SK-N-MC (cell line): ENCODE data around the gene HOXD9.

Source experiments
- DNase-seq: peaks from one replicate; pipeline ENCODE4 v3.0.0-alpha.2; 2011; ENCODE audit warnings: low read depth, low spot score
- H3K27ac ChIP-seq: fragments of 200-600 bp; sonication (generic); 2 replicates; pipeline ENCODE4 v1.5.1; 2016; ENCODE audit warnings: mixed run types
- H3K36me3 ChIP-seq: fragments of 200-600 bp; sonication (generic); 2 replicates; pipeline ENCODE4 v1.6.1; 2017; ENCODE audit warnings: antibody characterized with exemption, low read length, mixed read lengths; ENCODE audit not compliant: insufficient read depth
- H3K4me3 ChIP-seq: fragments of 200-600 bp; sonication (generic); 2 replicates; pipeline ENCODE4 v1.5.1; 2016
- H3K9ac ChIP-seq: fragments of 200-600 bp; sonication (generic); 2 replicates; pipeline ENCODE4 v1.8.0; 2017; ENCODE audit warnings: mixed run types, mixed read lengths; ENCODE audit not compliant: insufficient read length
- H3K9me3 ChIP-seq: fragments of 200-600 bp; sonication (generic); 2 replicates; pipeline ENCODE4 v1.6.1; 2017; ENCODE audit warnings: low read depth, mild to moderate bottlenecking, antibody characterized with exemption, low read length, moderate library complexity, mixed read lengths
- EZH2 ChIP-seq: fragments of 200-600 bp; sonication (generic); IDR thresholded peaks from one replicate; pipeline ENCODE4 v1.6.1; 2017; ENCODE audit warnings: antibody characterized with exemption
- FOXP2 ChIP-seq: optimal IDR thresholded peaks from 2 replicates; pipeline ENCODE3; 2011; ENCODE audit warnings: mild to moderate bottlenecking, moderate library complexity; ENCODE audit not compliant: insufficient read depth; ENCODE audit errors: extremely low read length, control extremely low read depth
- POLR2AphosphoS5 ChIP-seq: IDR thresholded peaks from 2 replicates; pipeline ENCODE4 v1.6.1; 2012; ENCODE audit warnings: mild to moderate bottlenecking, low read depth, low read length, borderline replicate concordance

HOXD9 gene

DNA sequence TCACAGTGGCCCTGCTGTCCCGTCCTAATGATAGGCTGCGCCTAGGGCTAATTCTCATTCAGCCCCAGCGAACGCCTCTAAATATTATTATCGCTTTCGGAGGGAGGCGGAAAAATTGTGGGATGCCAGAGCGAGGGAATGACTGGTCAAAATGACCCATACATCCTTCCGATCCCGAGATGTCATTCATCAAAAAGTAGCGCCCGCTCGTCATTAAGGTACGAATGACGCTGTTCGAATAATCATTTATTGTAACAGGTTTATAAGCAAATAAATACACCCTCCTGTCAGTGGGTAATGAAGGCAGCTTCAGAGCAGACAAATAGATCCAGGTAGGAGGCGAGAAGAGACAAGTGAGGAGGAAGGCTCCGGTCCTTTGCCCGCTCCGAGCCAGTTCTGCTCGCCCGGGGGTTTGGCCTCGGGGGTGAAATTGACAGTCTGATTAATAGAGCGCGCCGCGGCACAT is 38.7 kb upstream of the HOXD9 start, which contains the start of gene EVX2:
EVX2 (minus strand) TSS at position 167 of the 466 bp plus-strand sequence. CDS start 186 bp downstream, outside the sequence.
- Histone ChIP-seq H3K9me3 (no peaks in the 10 kb centered on the region), H3K9ac (peak within 1 kb of the TSS; percentile 79), H3K4me3 (peak within 1 kb of the TSS; percentile 83), H3K36me3 (peaks cover 11% of the 10 kb centered on the region; the same call in 1 of the 2 replicates), H3K27ac (peak within 1 kb of the TSS; percentile 76)
- no peak for DNase-seq
- TF ChIP-seq EZH2 (no peak), FOXP2 (no peak), POLR2AphosphoS5 (no peak)

- DNase-seq, result no peak
- Histone ChIP-seq H3K36me3 (peaks cover 8% of the 10 kb centered on the region; the same call in 1 of the 2 replicates), H3K27ac (peak overlapping the region; percentile 76), H3K4me3 (peak overlapping the region; percentile 83), H3K9me3 (no peaks in the 10 kb centered on the region), H3K9ac (peak overlapping the region; percentile 79)
- TF ChIP-seq EZH2 (no peak), POLR2AphosphoS5 (no peak)
Observed at GRCh38 chr2:176084611-176085119, 37.9 kb upstream of the HOXD9 start.

- peak overlapping the region; percentile 83 for H3K4me3 ChIP-seq
- TF ChIP-seq EZH2 (no peak), FOXP2 (no peak)
- no peaks in the 10 kb centered on the region for H3K9me3 ChIP-seq
Observed at GRCh38 chr2:176085120-176085788, 37.3 kb upstream of the HOXD9 start.

GRCh38 chr2:176085861-176086771 is 36.4 kb upstream of the HOXD9 start:
- no peaks in the 10 kb centered on the region for H3K9me3 ChIP-seq
- no peaks in the 10 kb centered on the region; the same call in 1 of the 2 replicates for H3K36me3 ChIP-seq
- peak overlapping the region; percentile 83 for H3K4me3 ChIP-seq
- TF ChIP-seq FOXP2, result peak; percentile 32
- no peak for TF ChIP-seq POLR2AphosphoS5
- H3K9ac ChIP-seq, result peak overlapping the region; percentile 79
- H3K27ac ChIP-seq, result peak overlapping the region; percentile 56
- DNase-seq, result no peak

More at GRCh38 chr2:176085120-176085788, 37.3 kb upstream of the HOXD9 start:
- H3K9ac ChIP-seq, result peak overlapping the region; percentile 79
- peak overlapping the region; percentile 76 for H3K27ac ChIP-seq
- peaks cover 6% of the 10 kb centered on the region; the same call in 1 of the 2 replicates for H3K36me3 ChIP-seq
- no peak for DNase-seq

DNA sequence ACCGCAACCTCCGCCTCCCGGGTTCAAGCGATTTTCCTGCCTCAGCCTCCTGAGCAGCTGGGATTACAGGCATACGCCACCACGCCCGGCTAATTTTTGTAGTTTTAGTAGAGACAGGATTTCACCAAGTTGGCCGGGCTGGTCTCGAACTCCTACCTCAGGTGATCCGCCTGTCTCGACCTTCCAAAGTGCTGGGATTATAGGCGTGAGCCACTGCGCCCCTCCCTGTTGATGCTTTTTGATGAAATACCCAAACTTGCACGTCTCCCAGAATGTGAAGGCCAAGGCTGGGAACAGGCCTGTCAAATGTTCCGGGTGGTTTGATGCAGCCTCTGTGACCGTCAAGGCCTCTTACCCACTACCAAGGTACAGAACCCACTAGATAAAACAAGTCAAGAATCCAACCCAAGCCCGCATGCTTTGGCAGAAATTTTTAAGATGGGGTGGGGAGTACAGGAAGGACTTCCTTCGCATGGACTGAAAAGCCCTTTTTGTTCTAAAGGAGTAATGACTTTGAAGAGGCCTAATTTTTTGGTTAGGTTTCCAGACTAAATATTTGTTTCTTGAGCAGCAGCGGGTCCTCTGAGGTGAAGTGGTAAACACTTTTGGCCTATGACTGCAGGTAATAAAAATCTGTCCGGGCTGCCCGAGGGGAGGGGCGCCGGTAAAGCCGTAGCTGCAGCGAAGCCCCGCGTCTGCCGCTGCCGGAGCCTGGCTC is 35.0 kb upstream of the HOXD9 start:
- Histone ChIP-seq H3K36me3 (no peaks in the 10 kb centered on the region), H3K9me3 (no peaks in the 10 kb centered on the region), H3K9ac (no peak overlapping the region), H3K27ac (no peak overlapping the region), H3K4me3 (no peak overlapping the region)
- TF ChIP-seq POLR2AphosphoS5, result no peak
- no peak for TF ChIP-seq FOXP2
- no peak for TF ChIP-seq EZH2
- no peak for DNase-seq

DNA sequence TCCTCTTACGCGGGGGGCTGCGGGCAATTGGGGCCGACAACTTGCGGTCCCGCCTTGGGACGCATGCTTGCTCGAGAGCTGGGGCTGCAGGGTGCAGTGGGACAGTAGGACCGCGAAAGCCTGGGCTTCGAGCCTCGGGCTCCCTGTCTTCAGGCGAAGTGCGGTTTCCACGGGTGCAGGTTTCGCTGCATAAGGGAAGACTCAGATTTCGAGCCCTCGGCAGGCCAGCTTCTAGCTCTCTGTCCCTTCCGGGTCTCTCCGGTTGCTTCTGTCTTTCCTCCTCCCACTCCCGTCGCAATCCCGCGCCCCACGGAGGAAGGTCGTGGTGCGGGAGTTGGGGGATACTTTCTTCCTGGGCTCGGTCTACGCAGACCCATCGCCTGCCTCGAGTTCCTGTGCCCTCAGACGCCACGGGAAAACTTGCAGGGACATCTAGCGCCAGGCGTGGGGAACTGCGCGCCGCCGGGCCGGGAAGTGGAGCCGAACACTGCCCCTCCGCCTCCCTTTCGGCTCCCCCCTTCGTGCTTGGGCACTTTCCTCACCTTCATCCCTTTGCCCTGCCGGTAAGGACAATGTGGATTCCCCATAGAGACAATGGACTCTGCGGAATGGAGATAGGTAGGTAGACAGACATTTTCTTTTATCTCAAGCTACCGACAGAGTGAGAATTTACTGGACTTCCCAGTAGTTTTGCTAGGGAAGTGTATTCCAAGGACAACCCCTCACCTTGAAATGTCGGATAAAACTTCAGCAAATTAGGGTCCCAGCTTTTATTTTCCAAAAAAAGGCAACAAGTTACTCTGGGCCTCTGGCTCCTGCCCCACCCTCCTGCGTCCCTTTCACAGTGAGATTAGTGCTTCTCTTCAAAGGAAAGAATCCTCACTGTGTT is 34.2 kb upstream of the HOXD9 start:
- Histone ChIP-seq H3K9ac (no peak overlapping the region), H3K36me3 (no peaks in the 10 kb centered on the region), H3K4me3 (no peak overlapping the region), H3K9me3 (no peaks in the 10 kb centered on the region), H3K27ac (no peak overlapping the region)
- DNase-seq, result no peak
- TF ChIP-seq FOXP2, result no peak
- TF ChIP-seq EZH2, result no peak
- TF ChIP-seq POLR2AphosphoS5, result no peak

DNA sequence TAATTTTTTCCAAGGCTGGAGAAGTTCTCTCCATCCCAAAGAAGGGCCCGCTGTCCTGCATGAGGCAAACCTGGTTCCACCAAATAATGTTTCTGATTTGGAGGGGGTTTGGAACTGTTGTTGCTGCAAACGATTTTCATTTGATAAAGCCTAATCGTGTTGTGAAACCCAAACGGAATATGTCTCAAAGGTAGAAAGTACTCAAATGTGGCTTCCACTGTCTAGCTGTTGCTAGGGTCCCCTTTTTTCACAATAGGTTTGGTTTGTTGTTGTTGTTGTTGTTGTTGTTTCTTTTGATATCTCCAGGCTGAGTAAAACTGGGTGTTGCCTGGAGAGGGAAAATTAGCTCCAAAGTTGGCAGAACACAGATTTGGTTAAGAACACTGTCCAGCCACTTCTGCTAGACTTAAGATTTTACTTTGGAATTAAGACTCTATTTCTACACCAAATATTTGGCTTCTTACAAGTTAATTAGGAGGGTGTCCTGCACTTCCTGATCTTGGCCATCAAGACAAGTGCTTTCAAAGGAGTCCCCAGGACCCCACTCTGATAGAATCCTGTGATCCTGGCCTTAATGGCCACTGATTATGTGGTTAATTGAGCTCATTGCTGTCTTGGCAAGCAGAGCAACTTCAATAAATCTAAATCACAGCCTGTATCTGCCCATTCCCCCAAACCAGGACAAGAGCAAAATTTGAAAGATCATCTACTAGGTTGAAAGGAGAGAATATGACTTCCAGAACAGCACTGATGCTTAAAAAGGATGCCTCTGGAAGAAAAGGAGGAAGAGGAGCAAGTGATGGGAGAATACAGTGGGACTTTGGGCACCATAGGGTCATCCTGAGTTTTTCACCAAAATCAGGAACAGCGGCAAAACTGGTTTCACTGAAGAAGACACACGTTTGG is 33.3 kb upstream of the HOXD9 start:
- no peak overlapping the region for H3K27ac ChIP-seq
- peaks cover 3% of the 10 kb centered on the region for H3K36me3 ChIP-seq
- no peak overlapping the region for H3K9ac ChIP-seq
- H3K9me3 ChIP-seq, result no peaks in the 10 kb centered on the region
- H3K4me3 ChIP-seq, result no peak overlapping the region
- DNase-seq, result no peak
- TF ChIP-seq FOXP2, result no peak
- TF ChIP-seq POLR2AphosphoS5, result no peak
- no peak for TF ChIP-seq EZH2
